ENCODE results near the gene KRT40. TPM values are rescaled to one million over a fixed set of nuclear protein-coding genes. Genes with fewer than 3 reads are reported as not detected.

KRT40 gene
- total and polyA plus RNA-seq, 2 of the 8 experiments (the other 6 are each of a cell fraction or from before 2014, with no cell fraction given): not detected

Small RNA genes lying within 50 kb of the gene (small RNA-seq; reads per million reads assigned to genes)
- not detected for gene KRTAP3-4P (ENCODE audit: insufficient read depth)

Other genes starting within 250 kb of the KRT40 start
Only the 30 nearest of the 35 such genes appear.
- not detected in 2 replicates for gene KRT27, start 201.8 kb downstream of the KRT40 start, total RNA-seq (2021; fragmentation: NEBNext Ultra II Directional; extraction: Animal tissue kit (Norgen Biotek cat#: 25700))
- not detected in 2 replicates for gene KRT27, start 201.8 kb downstream of the KRT40 start, polyA plus RNA-seq (2011; rRNA removed)
- not detected in 2 replicates for gene KRT28, start 184.4 kb downstream of the KRT40 start, total RNA-seq (2021; fragmentation: NEBNext Ultra II Directional; extraction: Animal tissue kit (Norgen Biotek cat#: 25700))
- gene KRT28, start 184.4 kb downstream of the KRT40 start, polyA plus RNA-seq (2011; rRNA removed): not detected in 2 replicates
- 31.3 and 39.4 TPM in 2 replicates for gene KRT10, start 161.7 kb downstream of the KRT40 start, total RNA-seq (2021; fragmentation: NEBNext Ultra II Directional; extraction: Animal tissue kit (Norgen Biotek cat#: 25700))
- gene KRT10, start 161.7 kb downstream of the KRT40 start, polyA plus RNA-seq (2011; rRNA removed): 2.4 and 3.5 TPM in 2 replicates
- not detected in 2 replicates for gene KRT12, start 117.1 kb downstream of the KRT40 start, total RNA-seq (2021; fragmentation: NEBNext Ultra II Directional; extraction: Animal tissue kit (Norgen Biotek cat#: 25700))
- gene KRT12, start 117.1 kb downstream of the KRT40 start, polyA plus RNA-seq (2011; rRNA removed): 0.03 TPM in 1 of 2 replicates, not detected in the other
- not detected in 2 replicates for gene KRT20, start 99.1 kb downstream of the KRT40 start, total RNA-seq (2021; fragmentation: NEBNext Ultra II Directional; extraction: Animal tissue kit (Norgen Biotek cat#: 25700))
- not detected in 2 replicates for gene KRT20, start 99.1 kb downstream of the KRT40 start, polyA plus RNA-seq (2011; rRNA removed)
- gene KRT23, start 46.7 kb downstream of the KRT40 start, total RNA-seq (2021; fragmentation: NEBNext Ultra II Directional; extraction: Animal tissue kit (Norgen Biotek cat#: 25700)): not detected in 2 replicates
- not detected in 2 replicates for gene KRT23, start 46.7 kb downstream of the KRT40 start, polyA plus RNA-seq (2011; rRNA removed)
- not detected in 2 replicates for gene KRT39, start 17.4 kb downstream of the KRT40 start, total RNA-seq (2021; fragmentation: NEBNext Ultra II Directional; extraction: Animal tissue kit (Norgen Biotek cat#: 25700))
- gene KRT39, start 17.4 kb downstream of the KRT40 start, polyA plus RNA-seq (2011; rRNA removed): not detected in 2 replicates
- not detected in 2 replicates for gene KRTAP3-3, start 9.8 kb upstream of the KRT40 start, total RNA-seq (2021; fragmentation: NEBNext Ultra II Directional; extraction: Animal tissue kit (Norgen Biotek cat#: 25700))
- not detected in 2 replicates for gene KRTAP3-3, start 9.8 kb upstream of the KRT40 start, polyA plus RNA-seq (2011; rRNA removed)
- gene KRTAP3-2, start 15.6 kb upstream of the KRT40 start, total RNA-seq (2021; fragmentation: NEBNext Ultra II Directional; extraction: Animal tissue kit (Norgen Biotek cat#: 25700)): not detected in 2 replicates
- gene KRTAP3-2, start 15.6 kb upstream of the KRT40 start, polyA plus RNA-seq (2011; rRNA removed): not detected in 2 replicates
- gene KRTAP3-1, start 24.8 kb upstream of the KRT40 start, total RNA-seq (2021; fragmentation: NEBNext Ultra II Directional; extraction: Animal tissue kit (Norgen Biotek cat#: 25700)): not detected in 2 replicates
- not detected in 2 replicates for gene KRTAP3-1, start 24.8 kb upstream of the KRT40 start, polyA plus RNA-seq (2011; rRNA removed)
- not detected in 2 replicates for gene KRTAP1-5, start 42.9 kb upstream of the KRT40 start, total RNA-seq (2021; fragmentation: NEBNext Ultra II Directional; extraction: Animal tissue kit (Norgen Biotek cat#: 25700))
- not detected in 2 replicates for gene KRTAP1-5, start 42.9 kb upstream of the KRT40 start, polyA plus RNA-seq (2011; rRNA removed)
- gene KRTAP1-4, start 45.9 kb upstream of the KRT40 start, total RNA-seq (2021; fragmentation: NEBNext Ultra II Directional; extraction: Animal tissue kit (Norgen Biotek cat#: 25700)): not detected in 2 replicates
- not detected in 2 replicates for gene KRTAP1-4, start 45.9 kb upstream of the KRT40 start, polyA plus RNA-seq (2011; rRNA removed)
- not detected in 2 replicates for gene KRTAP1-3, start 50.5 kb upstream of the KRT40 start, total RNA-seq (2021; fragmentation: NEBNext Ultra II Directional; extraction: Animal tissue kit (Norgen Biotek cat#: 25700))
- not detected in 2 replicates for gene KRTAP1-3, start 50.5 kb upstream of the KRT40 start, polyA plus RNA-seq (2011; rRNA removed)
- not detected in 2 replicates for gene KRTAP1-1, start 57.1 kb upstream of the KRT40 start, total RNA-seq (2021; fragmentation: NEBNext Ultra II Directional; extraction: Animal tissue kit (Norgen Biotek cat#: 25700))
- not detected in 2 replicates for gene KRTAP1-1, start 57.1 kb upstream of the KRT40 start, polyA plus RNA-seq (2011; rRNA removed)
- gene KRTAP2-1, start 63.0 kb upstream of the KRT40 start, total RNA-seq (2021; fragmentation: NEBNext Ultra II Directional; extraction: Animal tissue kit (Norgen Biotek cat#: 25700)): not detected in 2 replicates
- not detected in 2 replicates for gene KRTAP2-1, start 63.0 kb upstream of the KRT40 start, polyA plus RNA-seq (2011; rRNA removed)
- not detected in 2 replicates for gene KRTAP2-2, start 70.9 kb upstream of the KRT40 start, total RNA-seq (2021; fragmentation: NEBNext Ultra II Directional; extraction: Animal tissue kit (Norgen Biotek cat#: 25700))
- gene KRTAP2-2, start 70.9 kb upstream of the KRT40 start, polyA plus RNA-seq (2011; rRNA removed): not detected in 2 replicates
- gene KRTAP2-3, start 75.8 kb upstream of the KRT40 start, total RNA-seq (2021; fragmentation: NEBNext Ultra II Directional; extraction: Animal tissue kit (Norgen Biotek cat#: 25700)): not detected in 2 replicates
- not detected in 2 replicates for gene KRTAP2-3, start 75.8 kb upstream of the KRT40 start, polyA plus RNA-seq (2011; rRNA removed)
- gene KRTAP2-4, start 81.6 kb upstream of the KRT40 start, total RNA-seq (2021; fragmentation: NEBNext Ultra II Directional; extraction: Animal tissue kit (Norgen Biotek cat#: 25700)): not detected in 2 replicates
- not detected in 2 replicates for gene KRTAP2-4, start 81.6 kb upstream of the KRT40 start, polyA plus RNA-seq (2011; rRNA removed)
- not detected in 2 replicates for gene KRTAP4-7, start 99.8 kb upstream of the KRT40 start, total RNA-seq (2021; fragmentation: NEBNext Ultra II Directional; extraction: Animal tissue kit (Norgen Biotek cat#: 25700))
- gene KRTAP4-7, start 99.8 kb upstream of the KRT40 start, polyA plus RNA-seq (2011; rRNA removed): not detected in 2 replicates
- not detected in 2 replicates for gene KRTAP4-8, start 113.8 kb upstream of the KRT40 start, total RNA-seq (2021; fragmentation: NEBNext Ultra II Directional; extraction: Animal tissue kit (Norgen Biotek cat#: 25700))
- not detected in 2 replicates for gene KRTAP4-8, start 113.8 kb upstream of the KRT40 start, polyA plus RNA-seq (2011; rRNA removed)
- gene KRTAP4-16, start 117.9 kb upstream of the KRT40 start, total RNA-seq (2021; fragmentation: NEBNext Ultra II Directional; extraction: Animal tissue kit (Norgen Biotek cat#: 25700)): not detected in 2 replicates
- gene KRTAP4-16, start 117.9 kb upstream of the KRT40 start, polyA plus RNA-seq (2011; rRNA removed): not detected in 2 replicates
- not detected in 2 replicates for gene KRTAP4-9, start 121.1 kb upstream of the KRT40 start, total RNA-seq (2021; fragmentation: NEBNext Ultra II Directional; extraction: Animal tissue kit (Norgen Biotek cat#: 25700))
- 0.06 TPM in 1 of 2 replicates, not detected in the other for gene KRTAP4-9, start 121.1 kb upstream of the KRT40 start, polyA plus RNA-seq (2011; rRNA removed)
- not detected in 2 replicates for gene KRTAP4-11, start 134.0 kb upstream of the KRT40 start, total RNA-seq (2021; fragmentation: NEBNext Ultra II Directional; extraction: Animal tissue kit (Norgen Biotek cat#: 25700))
- gene KRTAP4-11, start 134.0 kb upstream of the KRT40 start, polyA plus RNA-seq (2011; rRNA removed): not detected in 2 replicates
- not detected in 2 replicates for gene KRTAP4-12, start 139.9 kb upstream of the KRT40 start, total RNA-seq (2021; fragmentation: NEBNext Ultra II Directional; extraction: Animal tissue kit (Norgen Biotek cat#: 25700))
- gene KRTAP4-12, start 139.9 kb upstream of the KRT40 start, polyA plus RNA-seq (2011; rRNA removed): not detected in 2 replicates
- gene KRTAP4-6, start 156.2 kb upstream of the KRT40 start, total RNA-seq (2021; fragmentation: NEBNext Ultra II Directional; extraction: Animal tissue kit (Norgen Biotek cat#: 25700)): not detected in 2 replicates
- not detected in 2 replicates for gene KRTAP4-6, start 156.2 kb upstream of the KRT40 start, polyA plus RNA-seq (2011; rRNA removed)
- gene KRTAP4-5, start 165.5 kb upstream of the KRT40 start, total RNA-seq (2021; fragmentation: NEBNext Ultra II Directional; extraction: Animal tissue kit (Norgen Biotek cat#: 25700)): not detected in 2 replicates
- not detected in 2 replicates for gene KRTAP4-5, start 165.5 kb upstream of the KRT40 start, polyA plus RNA-seq (2011; rRNA removed)
- not detected in 2 replicates for gene KRTAP4-4, start 176.4 kb upstream of the KRT40 start, total RNA-seq (2021; fragmentation: NEBNext Ultra II Directional; extraction: Animal tissue kit (Norgen Biotek cat#: 25700))
- gene KRTAP4-4, start 176.4 kb upstream of the KRT40 start, polyA plus RNA-seq (2011; rRNA removed): not detected in 2 replicates
- not detected in 2 replicates for gene KRTAP4-3, start 183.9 kb upstream of the KRT40 start, total RNA-seq (2021; fragmentation: NEBNext Ultra II Directional; extraction: Animal tissue kit (Norgen Biotek cat#: 25700))
- gene KRTAP4-3, start 183.9 kb upstream of the KRT40 start, polyA plus RNA-seq (2011; rRNA removed): not detected in 2 replicates
- gene KRTAP4-2, start 193.9 kb upstream of the KRT40 start, total RNA-seq (2021; fragmentation: NEBNext Ultra II Directional; extraction: Animal tissue kit (Norgen Biotek cat#: 25700)): not detected in 2 replicates
- gene KRTAP4-2, start 193.9 kb upstream of the KRT40 start, polyA plus RNA-seq (2011; rRNA removed): not detected in 2 replicates
- not detected in 2 replicates for gene KRTAP4-1, start 200.6 kb upstream of the KRT40 start, total RNA-seq (2021; fragmentation: NEBNext Ultra II Directional; extraction: Animal tissue kit (Norgen Biotek cat#: 25700))
- gene KRTAP4-1, start 200.6 kb upstream of the KRT40 start, polyA plus RNA-seq (2011; rRNA removed): 0.16 TPM in 1 of 2 replicates, not detected in the other

All from H1 (cell line).